ENCODE measurements around the gene ARSJ. TPM values are rescaled to one million over a fixed set of nuclear protein-coding genes. Genes with fewer than 3 reads are reported as not detected.

ARSJ gene
- total and polyA plus RNA-seq, 2 experiments from 2014 or later = 0.30 TPM; not detected in 1

- Histone ChIP-seq H3K4me3 (no peak overlapping the region), H3K27me3 (no peaks in the 10 kb centered on the region), H3K36me3 (no peaks in the 10 kb centered on the region), H3K4me1 (ENCODE audit: low read depth) (no peaks in the 10 kb centered on the region), H3K27ac (no peak overlapping the region), H3K9me3 (ENCODE audit: low read depth) (no peaks in the 10 kb centered on the region)
- TF ChIP-seq CTCF (IDR thresholded peaks at IDR 0.05; ENCODE audit: low read depth, low read length) = peak; percentile 26
- DNase-seq (ENCODE audit: low read depth in 1 of 2, low spot score in 1 of 2) = peak in 1 of 2 donors; percentile 30
Measured at GRCh38 chr4:113893546-113893945, 85.9 kb downstream of the ARSJ start.

- Histone ChIP-seq H3K27me3 (no peaks in the 10 kb centered on the region), H3K4me1 (ENCODE audit: low read depth) (no peaks in the 10 kb centered on the region), H3K36me3 (no peaks in the 10 kb centered on the region), H3K27ac (no peak overlapping the region), H3K9me3 (ENCODE audit: low read depth) (no peaks in the 10 kb centered on the region), H3K4me3 (no peak overlapping the region)
- no peak for DNase-seq (ENCODE audit: low read depth in 1 of 2, low spot score in 1 of 2)
- TF ChIP-seq CTCF (IDR thresholded peaks at IDR 0.05; ENCODE audit: low read depth, low read length) = no peak
Measured at GRCh38 chr4:113888006-113888405, 91.4 kb downstream of the ARSJ start.

- TF ChIP-seq CTCF (IDR thresholded peaks at IDR 0.05; ENCODE audit: low read depth, low read length) = no peak
Measured at GRCh38 chr4:113885291-113885690, 94.2 kb downstream of the ARSJ start.

GRCh38 chr4:113884655-113885054 is 94.8 kb downstream of the ARSJ start:
- H3K27me3 ChIP-seq = no peaks in the 10 kb centered on the region
- H3K27ac ChIP-seq = no peak overlapping the region
- H3K36me3 ChIP-seq = no peaks in the 10 kb centered on the region
- H3K4me1 ChIP-seq (ENCODE audit: low read depth) = no peaks in the 10 kb centered on the region
- no peak overlapping the region for H3K4me3 ChIP-seq
- no peak for TF ChIP-seq CTCF (IDR thresholded peaks at IDR 0.05; ENCODE audit: low read depth, low read length)
- DNase-seq (ENCODE audit: low read depth in 1 of 2, low spot score in 1 of 2) = no peak
- no peaks in the 10 kb centered on the region for H3K9me3 ChIP-seq (ENCODE audit: low read depth)

More at GRCh38 chr4:113885291-113885690, 94.2 kb downstream of the ARSJ start:
- DNase-seq (ENCODE audit: low read depth in 1 of 2, low spot score in 1 of 2) = no peak
- Histone ChIP-seq H3K27ac (no peak overlapping the region), H3K27me3 (no peaks in the 10 kb centered on the region), H3K9me3 (ENCODE audit: low read depth) (no peaks in the 10 kb centered on the region), H3K4me1 (ENCODE audit: low read depth) (no peaks in the 10 kb centered on the region), H3K4me3 (no peak overlapping the region), H3K36me3 (no peaks in the 10 kb centered on the region)

GRCh38 chr4:113882668-113883067 is 96.8 kb downstream of the ARSJ start:
- no peak overlapping the region for H3K4me3 ChIP-seq
- no peaks in the 10 kb centered on the region for H3K27me3 ChIP-seq
- no peaks in the 10 kb centered on the region for H3K36me3 ChIP-seq
- DNase-seq (ENCODE audit: low read depth in 1 of 2, low spot score in 1 of 2) = peak in 1 of 2 donors; percentile 16
- no peaks in the 10 kb centered on the region for H3K4me1 ChIP-seq (ENCODE audit: low read depth)
- H3K9me3 ChIP-seq (ENCODE audit: low read depth) = no peaks in the 10 kb centered on the region
- no peak overlapping the region for H3K27ac ChIP-seq
- TF ChIP-seq CTCF (IDR thresholded peaks at IDR 0.05; ENCODE audit: low read depth, low read length) = no peak

- Histone ChIP-seq H3K9me3 (ENCODE audit: low read depth) (no peaks in the 10 kb centered on the region), H3K4me1 (ENCODE audit: low read depth) (no peaks in the 10 kb centered on the region), H3K27ac (no peak overlapping the region), H3K36me3 (no peaks in the 10 kb centered on the region), H3K27me3 (no peaks in the 10 kb centered on the region), H3K4me3 (no peak overlapping the region)
- DNase-seq (ENCODE audit: low read depth in 1 of 2, low spot score in 1 of 2) = no peak
- TF ChIP-seq CTCF (IDR thresholded peaks at IDR 0.05; ENCODE audit: low read depth, low read length) = no peak
Measured at GRCh38 chr4:113881256-113881655, 98.2 kb downstream of the ARSJ start.
